Activated naive CD4-positive, alpha-beta T cell (primary cell): ENCODE results near the gene FADS6.
A peak's percentile ranks its signal among the peaks of the same experiment; 100 is the strongest.

Experiments used
- DNase-seq, 4 experiments: peaks; one replicate each; lab custom pipeline; 2025; lab: John Stamatoyannopoulos, UW

FADS6 gene, protein sequence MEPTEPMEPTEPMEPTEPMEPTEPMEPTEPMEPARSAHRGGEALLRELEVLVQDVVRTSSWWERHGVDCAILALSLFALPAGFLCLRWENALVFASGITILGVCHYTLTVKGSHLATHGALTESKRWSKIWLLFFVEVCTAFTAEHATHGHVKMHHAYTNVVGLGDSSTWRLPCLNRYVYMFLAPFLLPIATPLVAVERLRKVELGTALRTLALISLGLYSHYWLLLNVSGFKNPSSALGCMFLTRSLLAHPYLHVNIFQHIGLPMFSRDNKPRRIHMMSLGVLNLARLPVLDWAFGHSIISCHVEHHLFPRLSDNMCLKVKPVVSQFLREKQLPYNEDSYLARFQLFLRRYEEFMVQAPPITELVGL

DNA sequence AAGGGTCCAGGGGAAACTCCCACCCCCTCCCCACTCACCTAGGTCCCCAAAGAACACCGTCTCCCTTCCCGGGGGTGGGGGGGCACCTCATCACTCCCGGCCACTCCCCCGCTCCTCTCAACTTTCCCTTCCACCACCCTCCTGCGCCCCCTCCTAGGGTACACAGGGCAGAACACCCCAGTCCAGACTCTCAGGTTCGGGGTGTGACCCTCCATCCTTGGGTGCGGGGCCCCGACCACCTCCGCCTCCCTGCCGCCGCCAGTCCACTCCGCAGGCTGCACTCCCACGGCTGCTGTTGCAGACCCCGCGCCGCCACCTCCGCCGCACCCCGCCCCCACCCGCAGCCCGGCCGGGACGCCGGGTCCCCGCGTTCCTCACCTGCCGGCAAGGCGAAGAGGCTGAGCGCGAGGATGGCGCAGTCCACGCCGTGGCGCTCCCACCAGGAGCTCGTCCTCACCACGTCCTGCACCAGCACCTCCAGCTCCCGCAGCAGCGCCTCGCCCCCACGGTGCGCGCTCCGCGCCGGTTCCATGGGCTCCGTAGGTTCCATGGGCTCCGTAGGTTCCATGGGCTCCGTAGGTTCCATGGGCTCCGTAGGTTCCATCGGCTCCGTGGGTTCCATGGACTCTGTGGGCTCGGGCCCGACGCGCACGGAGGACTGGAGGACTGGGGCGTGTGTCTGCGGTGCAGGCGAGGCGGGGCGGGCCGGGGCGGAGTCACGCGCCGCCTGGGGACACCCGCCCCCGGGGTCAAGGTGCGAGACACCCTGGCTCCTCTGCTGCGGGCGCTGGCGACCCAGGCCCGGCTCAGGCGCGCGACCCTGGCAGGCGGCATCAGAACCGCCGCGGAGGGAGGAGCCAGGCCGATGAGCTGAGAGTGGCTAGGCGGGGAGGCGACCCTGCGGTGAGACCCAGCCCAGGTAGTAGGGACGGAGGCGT lies at the start of gene FADS6:
Gene FADS6, minus strand, starts transcription at position 660 of the 938 bp plus-strand sequence. Its CDS starts 38 bp downstream, at position 622.
- DNase-seq: no peak

DNA sequence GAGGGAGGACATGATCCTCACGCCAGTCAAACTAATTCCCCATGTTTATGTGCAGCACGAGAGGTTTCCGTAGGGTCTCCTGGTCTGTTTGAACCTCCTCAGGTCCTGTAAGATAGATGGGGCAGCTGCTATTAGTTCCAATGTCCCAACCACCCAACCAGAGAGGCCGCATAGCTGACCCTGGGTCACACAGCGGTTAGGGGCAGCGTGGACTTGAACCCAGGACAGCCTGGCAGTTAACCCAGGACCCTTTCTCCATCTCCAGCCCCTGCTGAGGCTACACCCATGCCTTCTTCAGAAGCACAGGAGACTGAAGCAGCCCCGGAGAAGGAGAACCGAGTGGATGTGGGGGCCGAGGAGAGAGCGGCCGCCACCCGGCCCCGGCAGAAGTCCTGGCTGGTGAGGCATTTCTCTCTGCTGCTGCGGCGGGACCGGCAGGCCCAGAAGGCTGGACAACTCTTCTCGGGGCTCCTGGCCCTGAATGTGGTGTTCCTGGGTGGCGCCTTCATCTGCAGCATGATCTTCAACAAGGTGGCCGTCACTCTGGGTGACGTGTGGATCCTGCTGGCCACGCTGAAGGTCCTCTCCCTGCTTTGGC lies 47.8 kb upstream of the FADS6 start:
- no peak for DNase-seq

DNA sequence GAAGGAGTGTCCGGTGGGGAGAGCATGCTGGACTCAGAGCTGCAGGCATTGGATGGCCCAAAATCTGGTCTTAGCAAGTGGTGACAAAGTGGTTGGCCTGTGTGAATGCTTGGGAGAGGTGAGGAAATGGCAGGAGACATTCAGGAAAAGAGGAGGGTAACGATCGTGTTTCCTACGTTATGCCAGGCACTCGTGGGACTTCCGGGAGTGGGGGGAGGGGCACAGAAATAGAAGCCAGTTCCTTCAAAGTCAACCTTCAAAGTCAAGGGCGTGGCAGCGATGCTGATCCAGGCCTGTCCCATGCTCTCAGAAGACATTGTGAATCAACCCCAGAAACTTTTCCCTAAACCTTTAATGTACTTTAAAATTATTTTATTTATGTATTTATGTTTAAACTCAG lies 46.1 kb upstream of the FADS6 start:
- no peak for DNase-seq

DNA sequence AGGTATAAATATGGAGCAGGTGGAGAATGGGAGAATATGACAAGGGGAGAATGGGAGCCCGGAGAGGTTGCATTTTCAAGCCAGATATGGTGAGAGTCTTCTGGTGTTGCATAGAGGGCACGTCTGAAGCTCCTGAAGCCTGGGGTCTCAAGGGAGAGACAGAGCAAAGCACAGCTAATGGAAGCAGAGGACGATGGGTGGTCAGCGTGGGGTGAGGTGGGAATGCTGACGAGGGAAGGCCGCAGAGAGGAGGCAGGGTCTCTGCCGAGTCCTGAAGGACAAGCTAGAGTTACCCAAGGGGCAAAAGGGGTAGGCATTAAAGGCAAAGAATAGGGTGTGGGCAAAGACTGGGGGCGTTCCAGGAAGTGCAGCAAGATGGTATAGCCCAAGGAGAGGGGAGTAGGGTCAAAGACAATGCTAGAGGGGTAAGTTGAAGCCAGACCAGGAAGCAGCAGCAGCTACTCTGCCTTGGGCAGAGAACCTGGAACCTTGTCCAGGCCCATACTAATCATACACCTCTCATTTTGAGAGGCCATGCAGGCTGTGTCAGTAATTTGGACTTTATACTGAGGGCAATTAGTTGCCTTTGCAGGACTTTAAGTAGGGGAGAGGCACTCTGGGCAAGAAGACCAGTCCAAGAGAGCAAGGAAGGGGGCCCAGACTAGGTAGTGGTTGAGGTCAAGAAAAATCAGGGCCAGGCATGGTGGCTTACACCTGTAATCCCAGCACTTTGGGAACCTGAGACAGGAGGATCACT lies 44.9 kb upstream of the FADS6 start:
- DNase-seq: no peak

DNA sequence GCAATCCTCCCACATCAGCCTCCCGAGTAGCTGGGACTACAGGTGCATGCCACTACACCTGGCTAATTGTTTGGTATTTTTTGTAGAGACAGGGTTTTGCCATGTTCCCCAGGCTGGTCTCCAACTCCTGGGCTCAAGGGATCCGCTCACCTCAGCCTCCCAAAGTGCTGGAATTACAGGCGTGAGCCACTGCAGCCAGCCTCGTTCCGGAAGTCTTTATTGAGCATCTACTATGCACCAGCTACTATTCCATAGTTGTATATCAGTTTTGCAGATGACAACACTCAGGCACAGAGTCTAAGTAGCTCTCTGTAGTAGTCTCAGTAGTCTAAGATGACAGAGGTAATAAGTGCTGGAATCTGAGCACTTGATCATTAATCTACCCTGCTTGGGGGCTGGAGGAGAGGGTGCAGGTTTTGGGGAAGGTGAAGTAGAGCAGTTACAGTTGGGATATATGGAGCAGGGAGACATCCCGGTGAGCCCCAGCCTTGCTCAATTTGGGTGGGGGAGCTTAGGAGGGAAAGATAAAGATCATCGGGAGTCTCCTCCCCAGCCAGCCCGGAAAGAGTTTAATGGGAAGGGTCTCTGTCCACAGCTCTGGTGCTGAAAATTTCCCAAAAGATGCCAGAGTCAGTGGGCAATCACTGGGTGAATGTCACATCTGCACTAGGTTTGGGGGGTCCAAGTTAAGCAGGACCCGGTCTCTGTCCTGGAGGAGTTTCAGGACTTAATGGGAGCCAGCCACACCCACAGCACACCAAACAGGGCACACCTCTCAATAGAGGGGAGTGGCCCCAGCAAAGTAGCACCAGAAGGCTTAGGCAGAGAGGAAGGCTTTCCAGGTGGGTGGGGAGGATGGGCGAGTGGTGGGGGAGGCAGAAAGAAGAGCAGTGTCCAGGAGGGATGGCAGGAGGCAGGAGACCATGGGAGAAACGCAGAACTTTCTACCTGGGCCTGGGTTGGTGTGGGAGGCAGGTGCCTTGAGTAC lies 43.9 kb upstream of the FADS6 start:
- DNase-seq: no peak

DNA sequence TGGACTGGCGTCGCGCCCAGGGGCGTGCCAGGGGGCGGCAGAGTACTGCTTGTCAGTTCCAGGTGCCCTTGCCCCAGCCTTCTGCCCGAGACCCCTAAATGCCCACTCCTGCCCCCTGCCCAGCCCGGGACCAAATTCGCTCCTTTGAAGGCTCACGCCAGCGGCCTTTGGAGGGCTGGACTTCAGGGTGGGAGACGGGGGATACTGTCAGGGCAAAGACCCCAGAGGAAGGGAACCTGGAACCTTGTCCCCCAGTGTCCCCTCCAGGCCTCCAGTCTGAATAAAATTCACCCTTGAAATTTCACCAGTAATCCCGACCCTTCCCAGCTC lies 43.0 kb upstream of the FADS6 start:
- DNase-seq: no peak

DNA sequence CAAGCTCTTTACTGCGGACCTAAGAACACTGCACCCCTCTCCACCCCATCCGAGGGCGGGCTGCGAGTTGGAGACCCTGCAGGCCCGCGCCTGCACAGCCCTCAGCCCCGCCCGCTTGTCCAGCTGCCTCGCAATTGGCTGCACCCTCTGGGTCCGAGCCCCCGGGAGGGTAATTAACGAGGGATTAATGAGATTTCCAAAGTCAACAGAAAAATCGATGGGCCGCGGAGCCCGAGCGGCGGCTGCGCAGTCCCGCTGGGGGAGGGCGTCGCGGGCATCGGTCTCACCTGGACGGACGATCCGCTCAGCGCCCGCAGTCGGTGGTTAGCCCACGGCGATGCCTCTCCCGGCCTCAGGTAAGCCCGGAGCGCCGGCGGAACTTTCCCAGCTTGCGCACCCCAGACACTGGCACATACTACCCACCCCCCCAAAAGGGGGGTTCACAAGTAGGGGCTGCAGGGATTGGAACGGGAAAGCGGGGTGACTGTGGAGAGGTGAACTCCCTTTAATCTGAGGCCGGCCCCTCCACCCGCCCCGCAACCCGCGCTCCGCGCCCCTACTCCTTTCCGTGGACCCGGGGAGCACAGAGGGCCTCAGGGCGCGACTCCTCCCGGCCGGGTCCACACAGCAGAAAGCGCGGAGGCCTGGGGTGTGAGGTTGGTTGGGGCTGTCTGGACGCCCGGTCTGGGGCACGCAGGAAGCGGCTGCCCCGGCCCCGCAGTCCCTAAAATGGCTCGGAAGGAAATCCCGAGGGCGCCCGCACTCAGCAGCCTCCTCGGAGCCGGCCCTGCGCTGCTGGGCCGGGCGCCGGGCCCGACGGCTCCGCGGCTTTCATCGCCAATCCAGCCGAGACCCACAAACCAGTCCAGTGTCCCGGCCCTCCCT lies 42.4 kb upstream of the FADS6 start, which contains the start of gene OTOP3:
Gene OTOP3, plus strand, starts transcription at position 314 of the 885 bp plus-strand sequence. Its CDS starts 24 bp downstream, at position 338.
- no peak for DNase-seq

DNA sequence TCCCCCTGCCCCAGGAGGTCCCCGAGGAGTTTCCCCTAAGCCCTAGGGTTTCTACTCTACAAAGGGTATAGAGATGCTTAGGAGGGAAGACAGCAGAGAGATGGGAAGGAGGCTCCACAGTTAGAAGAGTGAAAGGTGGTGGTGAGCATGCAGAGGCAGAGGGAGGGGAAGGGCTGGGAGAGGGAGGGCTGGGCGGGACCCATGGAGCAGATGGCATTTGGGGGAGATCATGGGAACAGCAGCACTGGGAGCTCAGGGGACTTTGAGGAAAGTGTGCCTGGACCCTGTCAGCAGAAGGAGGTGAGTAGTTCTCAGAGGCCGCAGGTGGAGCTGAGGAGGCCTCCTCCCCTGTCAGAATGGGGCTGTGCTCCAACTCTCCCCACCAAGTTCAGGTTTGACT lies 41.6 kb upstream of the FADS6 start:
- no peak for DNase-seq

DNA sequence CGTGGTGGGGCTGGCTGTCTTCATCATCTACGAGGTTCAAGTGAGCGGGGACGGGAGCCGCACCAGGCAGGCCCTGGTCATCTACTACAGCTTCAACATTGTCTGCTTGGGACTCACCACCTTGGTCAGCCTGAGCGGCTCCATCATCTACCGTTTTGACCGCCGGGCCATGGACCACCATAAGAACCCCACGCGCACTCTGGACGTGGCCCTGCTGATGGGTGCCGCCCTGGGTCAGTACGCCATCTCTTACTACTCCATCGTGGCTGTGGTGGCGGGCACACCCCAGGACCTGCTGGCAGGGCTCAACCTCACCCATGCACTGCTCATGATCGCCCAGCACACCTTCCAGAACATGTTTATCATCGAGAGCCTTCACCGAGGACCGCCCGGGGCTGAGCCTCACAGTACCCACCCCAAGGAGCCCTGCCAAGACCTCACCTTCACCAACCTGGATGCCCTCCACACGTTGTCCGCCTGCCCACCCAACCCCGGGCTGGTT lies 37.2 kb upstream of the FADS6 start:
- DNase-seq: no peak

DNA sequence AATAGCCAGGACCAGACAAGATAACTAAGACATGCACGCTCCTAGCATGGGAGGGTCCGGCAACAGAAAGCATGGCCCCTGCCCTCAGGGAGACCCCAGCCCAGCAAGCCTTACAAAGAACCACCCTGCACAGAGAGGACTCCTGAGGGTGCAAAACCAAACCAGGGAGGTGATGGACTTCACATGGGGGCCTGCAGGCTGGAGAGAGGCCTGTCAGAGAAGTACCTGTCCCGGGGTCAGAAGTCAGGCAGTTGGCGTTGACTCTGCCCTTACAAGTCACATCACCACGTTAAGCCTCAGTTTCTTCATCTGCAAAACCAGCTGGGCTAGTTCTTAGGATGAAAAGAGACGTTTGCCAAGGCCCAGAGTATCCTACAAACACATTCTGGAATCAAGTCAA lies 35.4 kb upstream of the FADS6 start:
- DNase-seq: no peak

DNA sequence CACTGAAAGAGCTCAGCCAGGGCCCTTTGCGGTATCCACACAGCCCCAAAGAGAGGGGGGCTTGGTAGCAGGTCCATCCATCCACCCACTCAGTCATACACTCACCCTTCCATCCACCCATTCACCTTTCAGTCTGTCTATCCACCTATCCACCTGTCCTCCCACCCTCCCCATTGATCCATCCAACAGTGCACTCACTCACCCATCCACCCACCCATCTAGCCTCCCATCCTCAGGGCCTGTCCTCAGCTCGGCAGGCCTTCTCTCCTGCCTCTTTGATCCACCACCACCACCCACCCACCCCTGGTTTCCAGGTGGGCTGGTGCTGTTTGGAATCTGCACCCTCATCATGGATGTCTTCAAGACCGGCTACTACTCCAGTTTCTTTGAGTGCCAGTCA lies 31.8 kb upstream of the FADS6 start:
- DNase-seq: no peak

DNA sequence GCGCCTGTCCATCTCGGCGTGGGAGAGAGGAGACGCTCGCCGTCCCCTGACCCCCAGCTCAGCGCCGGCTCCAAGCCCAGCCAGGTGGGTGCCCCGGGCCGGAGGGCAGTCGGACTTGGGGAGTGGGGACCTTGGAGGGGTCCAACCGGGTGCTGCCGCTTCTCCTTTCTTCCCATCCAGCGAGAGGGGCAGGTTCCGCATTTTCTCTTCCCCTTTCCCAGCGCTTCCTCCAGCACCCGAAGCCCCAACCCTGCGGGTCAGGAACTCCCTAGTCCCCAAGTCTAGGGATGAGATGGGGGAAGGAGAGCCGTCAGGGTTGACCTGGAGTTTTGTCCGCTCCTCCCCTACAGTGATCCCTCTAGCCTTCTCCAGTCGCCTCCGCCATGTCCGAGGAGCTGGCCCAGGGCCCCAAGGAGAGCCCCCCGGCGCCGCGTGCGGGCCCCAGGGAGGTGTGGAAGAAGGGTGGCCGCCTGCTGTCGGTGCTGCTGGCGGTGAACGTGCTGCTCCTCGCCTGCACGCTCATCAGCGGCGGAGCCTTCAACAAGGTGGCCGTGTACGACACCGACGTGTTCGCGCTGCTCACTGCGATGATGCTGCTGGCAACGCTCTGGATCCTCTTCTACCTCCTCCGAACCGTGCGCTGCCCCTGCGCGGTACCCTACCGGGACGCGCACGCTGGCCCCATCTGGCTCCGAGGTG lies 31.0 kb upstream of the FADS6 start, which contains the start of gene OTOP2:
Gene OTOP2, plus strand, starts transcription at position 24 of the 699 bp plus-strand sequence. Its CDS starts 360 bp downstream, at position 384.
- DNase-seq: no peak

DNA sequence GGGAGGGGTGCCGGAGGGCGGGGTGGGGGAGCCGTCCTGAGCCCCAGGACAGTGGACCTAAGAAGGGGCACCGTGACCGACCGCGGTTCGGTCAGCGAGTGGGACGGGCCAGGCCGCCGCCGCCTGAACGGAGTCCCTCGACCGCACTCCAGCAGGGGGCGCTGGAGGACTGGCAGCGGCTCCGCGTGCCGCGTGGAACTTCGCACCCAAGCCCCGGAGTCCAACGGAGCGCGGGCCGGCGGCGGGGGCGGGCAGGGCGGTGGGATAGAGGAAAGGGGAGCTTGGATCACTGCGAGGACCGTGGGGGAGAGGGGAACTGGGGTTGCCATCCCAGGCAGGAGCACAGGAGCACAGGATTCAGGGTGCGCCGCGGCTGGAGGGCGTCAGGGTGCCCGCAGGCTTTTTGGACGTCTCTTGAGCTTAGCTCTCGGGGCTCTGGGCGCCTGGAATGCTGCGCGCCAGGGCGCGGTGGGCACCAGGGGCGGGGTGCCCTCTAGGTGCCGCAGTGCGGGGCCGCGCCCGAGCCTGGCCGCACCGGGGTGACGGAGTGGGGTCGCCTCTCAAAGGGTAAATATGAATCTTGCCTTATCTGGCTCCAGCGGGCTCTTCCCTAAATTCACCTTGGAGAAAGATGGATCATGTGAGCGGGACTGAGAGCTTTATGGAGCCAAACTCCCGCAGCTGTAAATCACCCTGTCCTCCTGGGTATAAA lies 30.3 kb upstream of the FADS6 start:
- DNase-seq: peak; percentile 35 to 72 (median 56)

DNA sequence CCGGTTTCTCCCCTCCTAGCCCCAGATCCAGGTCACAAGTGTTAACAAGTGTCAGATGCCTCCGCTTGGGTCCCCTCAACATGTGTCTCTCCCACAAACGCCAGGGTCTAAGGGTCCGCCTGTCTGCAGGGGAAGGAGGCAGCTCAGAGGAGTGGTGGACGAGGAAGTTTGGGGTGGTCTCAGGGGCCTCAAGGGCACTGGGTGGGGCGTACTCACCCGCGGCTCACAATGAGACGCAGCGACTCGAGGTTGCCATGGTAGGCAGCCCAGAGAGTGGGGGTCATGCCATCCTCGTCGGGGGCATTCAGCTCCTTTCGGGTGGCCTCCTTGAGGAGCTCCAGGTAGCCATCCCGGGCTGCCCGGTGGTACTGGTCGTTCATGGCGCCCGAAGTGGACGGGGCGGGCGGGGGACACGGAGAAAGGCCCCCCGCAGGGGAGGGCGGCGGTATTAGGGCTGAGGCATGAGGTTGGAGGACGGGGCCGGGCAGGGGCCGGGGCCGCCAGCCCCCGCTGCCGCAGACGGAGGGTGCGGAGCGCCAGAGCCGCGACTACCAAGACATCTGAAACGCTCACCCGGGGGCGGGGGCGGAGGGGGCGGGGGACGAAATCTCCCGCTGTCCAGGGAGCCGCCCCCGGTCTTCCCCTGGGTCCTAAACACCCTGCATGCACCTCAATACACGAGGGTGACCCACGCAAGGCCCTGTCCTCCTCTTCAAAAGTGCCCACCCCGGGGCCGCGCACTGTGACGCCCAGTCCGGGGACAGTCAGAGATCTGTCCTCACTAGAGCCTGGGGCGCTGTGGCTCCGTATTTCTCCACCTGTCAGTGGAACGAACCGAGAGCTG lies 29.5 kb upstream of the FADS6 start, which contains the start of gene USH1G:
Gene USH1G, minus strand, starts transcription at position 562 of the 844 bp plus-strand sequence. Its CDS starts 182 bp downstream, at position 380.
- no peak for DNase-seq

DNA sequence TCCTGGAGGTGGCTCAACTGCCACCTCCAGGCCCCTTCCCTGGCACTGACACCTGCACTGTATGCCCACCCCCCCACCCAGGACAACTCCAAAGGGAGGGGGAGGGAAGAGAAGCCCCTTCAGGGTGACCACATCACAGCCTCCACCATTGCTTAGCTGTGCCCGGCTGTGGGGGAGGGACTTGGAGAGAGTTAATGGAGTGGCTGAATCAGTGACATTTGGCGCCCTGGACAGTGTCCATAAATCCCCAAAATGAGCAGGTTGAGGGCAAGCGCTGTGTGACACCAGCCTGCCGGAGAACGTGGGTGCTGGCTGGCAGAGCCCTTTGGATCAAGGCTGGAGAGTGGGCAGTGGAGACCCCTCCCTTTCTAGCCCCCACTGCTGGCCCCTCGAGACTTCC lies 28.7 kb upstream of the FADS6 start:
- DNase-seq: no peak

DNA sequence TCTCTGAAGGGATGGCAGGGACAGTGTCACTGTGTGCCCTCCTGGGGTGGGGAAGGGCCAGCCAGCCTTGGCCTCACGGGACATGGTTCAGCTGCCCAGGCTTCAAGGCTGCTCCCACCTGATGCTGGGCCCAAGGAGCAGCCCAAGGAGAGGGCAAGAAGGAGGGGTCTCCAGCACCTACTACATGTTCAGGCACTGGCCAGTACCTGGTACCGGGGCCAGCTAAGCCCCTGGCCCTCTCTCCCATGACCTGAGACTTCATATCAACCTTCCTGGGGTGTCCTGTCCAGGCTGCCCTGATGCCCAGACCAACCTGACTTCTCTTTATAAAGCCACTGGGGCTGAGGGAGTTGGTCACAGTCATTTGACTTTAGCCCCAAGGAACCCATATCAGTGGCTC lies 28.3 kb upstream of the FADS6 start:
- DNase-seq: no peak
